Left lung (tissue), 10 donors: ENCODE data around the gene C13orf46. TPM values are rescaled to one million over a fixed set of nuclear protein-coding genes. Genes with fewer than 3 reads are reported as not detected.

Source experiments
- ATAC-seq: fragments of 200-7000 bp; cut with Tn5 transposase; one replicate; pipeline ENCODE4 v1.9.1; 2020; ENCODE audit warnings: moderate library complexity
- DNase-seq, 4 donors: peaks; one replicate each; pipeline ENCODE4 v3.0.0-alpha.2; 2013 to 2020
- H3K27ac ChIP-seq, 2 donors: fragments of 200-600 bp; sonication (generic) in 1 of 2; one replicate each; pipeline versions ENCODE4 v1.5.0 to v1.8.0; 2020 to 2021
- H3K27me3 ChIP-seq, 2 donors: fragments of 200-600 bp; sonication (generic) in 1 of 2; one replicate each; pipeline versions ENCODE4 v1.5.0 to v1.8.0; 2020 to 2021
- H3K36me3 ChIP-seq, 2 donors: fragments of 200-600 bp; sonication (generic) in 1 of 2; one replicate each; pipeline versions ENCODE4 v1.5.0 to v1.8.0; 2020 to 2021
- H3K4me1 ChIP-seq, 2 donors: fragments of 200-600 bp; one replicate each; pipeline ENCODE4 v1.8.0; 2021
- H3K4me3 ChIP-seq, 2 donors: fragments of 200-600 bp; sonication (generic) in 1 of 2; one replicate each; pipeline versions ENCODE4 v1.5.0 to v1.8.0; 2020 to 2021; ENCODE audit warnings: mild to moderate bottlenecking in 1 of 2
- H3K9me3 ChIP-seq, 2 donors: fragments of 200-600 bp; sonication (generic) in 1 of 2; one replicate each; pipeline versions ENCODE4 v1.5.0 to v1.8.0; 2020 to 2021
- CTCF ChIP-seq, 2 donors: fragments of 200-600 bp; sonication (generic) in 1 of 2; IDR thresholded peaks; one replicate each; pipeline versions ENCODE4 v1.5.0 to v1.8.0; 2021; ENCODE audit warnings: antibody characterized with exemption in 2 of 2
- intact Hi-C, 2 donors: fragments of 100-400 bp; cut with DNase I; formaldehyde crosslinking; loops; one replicate each; pipeline versions ENCODE4 v1.11.2 to v1.14.2; 2022
- polyA plus RNA-seq, 6 donors: library from polyadenylated mRNA; unstranded; fragments of 120-200 nt; gene quantifications; one replicate each; pipeline ENCODE4 v1.2.1, GENCODE V29; 2013; ENCODE audit not compliant: insufficient read length in 6 of 6
- total RNA-seq, 2 donors: library from RNA; stranded (reverse); fragmentation: NEBNext Ultra II Directional; extraction: Animal tissue kit (Norgen Biotek cat#: 25700); gene quantifications; one replicate each; pipeline ENCODE4 v1.2.1, GENCODE V29; 2021
- donor health status: DM: no; HTN: yes; CAD: no.
- donor health status: DM: no; HTN: no; CAD: no.

The C13orf46 gene
- total and polyA plus RNA-seq, 8 donors: 0.10 to 7.5 (median 0.29) TPM

GRCh38 chr13:113997845-113998751 is 24.2 kb upstream of the C13orf46 start:
- no peaks in the 10 kb centered on the region for H3K4me1 ChIP-seq
- intact Hi-C loops: no loop called here
- peaks cover 0 to 73% of the 10 kb centered on the region in 2 donors for H3K36me3 ChIP-seq
- H3K27me3 ChIP-seq: no peaks in the 10 kb centered on the region
- peak in 3 of 4 donors; percentile 65 to 80 (median 76) for DNase-seq
- no peak overlapping the region for H3K27ac ChIP-seq
- peak; percentile 20 for ATAC-seq
- TF ChIP-seq CTCF (IDR thresholded peaks at IDR 0.05): no peak
- no peaks in the 10 kb centered on the region for H3K9me3 ChIP-seq
- H3K4me3 ChIP-seq: no peak overlapping the region

- peaks cover 0 to 71% of the 10 kb centered on the region in 2 donors for H3K36me3 ChIP-seq
- no peak overlapping the region for H3K4me3 ChIP-seq
- H3K27me3 ChIP-seq: no peaks in the 10 kb centered on the region
- ATAC-seq (no peak), DNase-seq (peak in 1 of 4 donors; percentile 60)
- TF ChIP-seq CTCF (IDR thresholded peaks at IDR 0.05): no peak
- no peaks in the 10 kb centered on the region for H3K9me3 ChIP-seq
- intact Hi-C loops: no loop called here
- no peak overlapping the region for H3K27ac ChIP-seq
- H3K4me1 ChIP-seq: no peaks in the 10 kb centered on the region
These were observed 23.3 kb upstream of the C13orf46 start for GRCh38 chr13:113996912-113997745.

GRCh38 chr13:113996081-113996911 is 22.4 kb upstream of the C13orf46 start:
- DNase-seq: peak in 1 of 4 donors; percentile 70
- TF ChIP-seq CTCF (IDR thresholded peaks at IDR 0.05): no peak
- Histone ChIP-seq H3K4me3 (no peak overlapping the region), H3K4me1 (no peaks in the 10 kb centered on the region), H3K36me3 (peaks cover 0 to 70% of the 10 kb centered on the region in 2 donors), H3K27me3 (no peaks in the 10 kb centered on the region), H3K27ac (no peak overlapping the region), H3K9me3 (no peaks in the 10 kb centered on the region)
- intact Hi-C loops: no loop called here
- no peak for ATAC-seq

GRCh38 chr13:113995051-113995601 is 21.2 kb upstream of the C13orf46 start:
- Histone ChIP-seq H3K9me3 (no peaks in the 10 kb centered on the region), H3K27ac (no peak overlapping the region), H3K4me3 (no peak overlapping the region), H3K27me3 (no peaks in the 10 kb centered on the region), H3K4me1 (no peaks in the 10 kb centered on the region), H3K36me3 (peaks cover 0 to 70% of the 10 kb centered on the region in 2 donors)
- DNase-seq (peak in 1 of 4 donors; percentile 63), ATAC-seq (no peak)
- intact Hi-C loops: no loop called here
- TF ChIP-seq CTCF (IDR thresholded peaks at IDR 0.05): no peak
